Non-pigmented ciliary epithelial cell (primary cell): ENCODE measurements around the gene VCP.
A peak's percentile ranks its signal among the peaks of the same experiment; 100 is the strongest.

Experiments
- DNase-seq: peaks from one replicate; pipeline ENCODE4 v3.0.0-alpha.2; 2010; ENCODE audit warnings: low read depth

Gene VCP

GRCh38 chr9:35103660-35104191 is 31.3 kb upstream of the VCP start:
- no peak for DNase-seq

- DNase-seq, result peak; percentile 92
Observed at GRCh38 chr9:35102769-35103659, 30.6 kb upstream of the VCP start, which contains the start of gene STOML2. Gene STOML2 (minus strand): TSS chr9:35103131. CDS start chr9:35103094, 37 bp downstream.

- no peak for DNase-seq
Observed at GRCh38 chr9:35102465-35102768, 30.0 kb upstream of the VCP start.

- DNase-seq, result no peak
Observed at GRCh38 chr9:35097573-35097972, 25.1 kb upstream of the VCP start.

GRCh38 chr9:35096035-35096849 is 23.8 kb upstream of the VCP start, which contains the start of gene PIGO:
Gene PIGO (minus strand): TSS chr9:35096591. CDS start chr9:35095565, 1,026 bp downstream.
- DNase-seq, result no peak

- DNase-seq, result no peak
Observed at GRCh38 chr9:35091536-35091935, 19.1 kb upstream of the VCP start.

GRCh38 chr9:35089434-35089833 is 17.0 kb upstream of the VCP start:
- no peak for DNase-seq

GRCh38 chr9:35085078-35085477 is 12.7 kb upstream of the VCP start:
- DNase-seq, result no peak

- peak; percentile 74 for DNase-seq
Observed at GRCh38 chr9:35079426-35080341, 7.3 kb upstream of the VCP start, which contains the start of gene FANCG. Gene FANCG (minus strand): TSS chr9:35079942. CDS start chr9:35079524, 418 bp downstream.

- DNase-seq, result no peak
Observed at GRCh38 chr9:35079041-35079425, 6.6 kb upstream of the VCP start.

GRCh38 chr9:35078066-35078465 is 5.6 kb upstream of the VCP start:
- DNase-seq, result no peak

GRCh38 chr9:35076848-35077247 is 4.4 kb upstream of the VCP start:
- no peak for DNase-seq

- no peak for DNase-seq
Observed at GRCh38 chr9:35075358-35075757, 2.9 kb upstream of the VCP start.

GRCh38 chr9:35074791-35075190 is 2.4 kb upstream of the VCP start:
- no peak for DNase-seq

GRCh38 chr9:35074141-35074540 is 1.7 kb upstream of the VCP start:
- no peak for DNase-seq

- no peak for DNase-seq
Observed at GRCh38 chr9:35073279-35073612, 821 bp upstream of the VCP start.

GRCh38 chr9:35071814-35072460 is 488 bp downstream of the VCP start:
- no peak for DNase-seq

- DNase-seq, result no peak
Observed at GRCh38 chr9:35070823-35071813, 1.3 kb downstream of the VCP start.

GRCh38 chr9:35069020-35069419 is 3.4 kb downstream of the VCP start:
- DNase-seq, result no peak

GRCh38 chr9:35067056-35067455 is 5.4 kb downstream of the VCP start:
- no peak for DNase-seq
